Chondrocyte (in vitro differentiated cells): ENCODE results near the gene MARCHF6. TPM values are rescaled to one million over a fixed set of nuclear protein-coding genes. Genes with fewer than 3 reads are reported as not detected.
"Not testable (repeated sequence)": the region's sequence is repeated elsewhere in the genome, so short reads cannot be mapped to it uniquely, and the experiment has no call there.

Source experiments
- DNase-seq: peaks from one replicate; pipeline ENCODE4 v3.0.0; 2021; ENCODE audit warnings: mixed read lengths, low spot score
- H3K27ac Mint-ChIP-seq: one replicate; pipeline ENCODE4 v1.8.0; 2021; ENCODE audit warnings: mild to moderate bottlenecking, moderate library complexity, mixed read lengths; ENCODE audit not compliant: unreplicated experiment
- H3K27me3 Mint-ChIP-seq: 2 replicates; pipeline ENCODE4 v1.8.0; 2021; ENCODE audit warnings: low read depth, mixed read lengths
- H3K36me3 Mint-ChIP-seq: 2 replicates; pipeline ENCODE4 v1.8.0; 2021; ENCODE audit warnings: low read depth, mixed read lengths
- H3K4me1 Mint-ChIP-seq: 2 replicates; pipeline ENCODE4 v1.8.0; 2021; ENCODE audit warnings: low read depth, mild to moderate bottlenecking, mixed read lengths
- H3K4me3 Mint-ChIP-seq: one replicate; pipeline ENCODE4 v1.8.0; 2021; ENCODE audit warnings: mild to moderate bottlenecking, moderate library complexity, mixed read lengths; ENCODE audit not compliant: unreplicated experiment
- H3K9me3 Mint-ChIP-seq: 2 replicates; pipeline ENCODE4 v1.8.0; 2021; ENCODE audit warnings: low read depth, mixed read lengths
- CTCF ChIP-seq: fragments of 200-600 bp; sonication (generic); IDR thresholded peaks from 2 replicates; pipeline ENCODE4 v1.5.0; 2021; ENCODE audit warnings: antibody characterized with exemption, mild to moderate bottlenecking, moderate library complexity
- total RNA-seq: library from RNA; stranded (reverse); gene quantifications from 3 replicates; pipeline ENCODE4 v1.2.1, GENCODE V29; 2021

Gene MARCHF6
- total RNA-seq, 1 donor from 2014 or later = 149 TPM

DNA sequence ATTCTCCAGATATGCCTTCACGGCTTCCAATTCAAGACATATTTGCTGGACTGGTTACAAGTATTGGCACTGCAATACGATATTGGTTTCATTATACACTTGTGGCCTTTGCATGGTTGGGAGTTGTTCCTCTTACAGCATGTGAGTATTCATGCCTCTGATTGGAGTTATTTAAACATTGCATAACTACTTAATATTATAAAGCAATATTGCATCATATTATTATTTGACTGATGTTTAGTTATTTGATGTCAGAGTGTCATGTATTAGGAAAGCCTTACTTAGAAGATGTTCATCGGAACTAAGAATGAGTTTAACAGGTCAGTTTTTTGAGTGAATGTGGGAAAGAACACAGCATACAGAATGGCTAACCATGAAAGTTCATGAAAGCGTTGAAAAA, 28.3 kb downstream of the MARCHF6 start:
- H3K36me3 Mint-ChIP-seq = peaks cover 25% of the 10 kb centered on the region

GRCh38 chr5:10384483-10384882, 31.0 kb downstream of the MARCHF6 start:
- no peak overlapping the region for H3K27ac Mint-ChIP-seq
- no peak for TF ChIP-seq CTCF
- H3K36me3 Mint-ChIP-seq = peaks cover 23% of the 10 kb centered on the region
- H3K27me3 Mint-ChIP-seq = no peaks in the 10 kb centered on the region
- H3K4me1 Mint-ChIP-seq = peaks cover 16% of the 10 kb centered on the region
- DNase-seq = no peak
- H3K4me3 Mint-ChIP-seq = no peak overlapping the region
- no peaks in the 10 kb centered on the region for H3K9me3 Mint-ChIP-seq

More for the DNA sequence above, 28.3 kb downstream of the MARCHF6 start:
- H3K4me3 Mint-ChIP-seq = no peak overlapping the region
- H3K27ac Mint-ChIP-seq = no peak overlapping the region
- TF ChIP-seq CTCF = no peak
- H3K27me3 Mint-ChIP-seq = no peaks in the 10 kb centered on the region
- H3K4me1 Mint-ChIP-seq = peaks cover 16% of the 10 kb centered on the region
- H3K9me3 Mint-ChIP-seq = no peaks in the 10 kb centered on the region
- DNase-seq = no peak

GRCh38 chr5:10387690-10388089, 34.2 kb downstream of the MARCHF6 start:
- H3K4me1 Mint-ChIP-seq = peaks cover 12% of the 10 kb centered on the region
- H3K9me3 Mint-ChIP-seq = no peaks in the 10 kb centered on the region
- peak overlapping the region; percentile 57 for H3K27ac Mint-ChIP-seq
- TF ChIP-seq CTCF = no peak
- peaks cover 29% of the 10 kb centered on the region for H3K36me3 Mint-ChIP-seq
- H3K4me3 Mint-ChIP-seq = no peak overlapping the region
- H3K27me3 Mint-ChIP-seq = no peaks in the 10 kb centered on the region
- DNase-seq = no peak

GRCh38 chr5:10391130-10391529, 37.6 kb downstream of the MARCHF6 start:
- no peak for DNase-seq
- TF ChIP-seq CTCF = no peak
- H3K27me3 Mint-ChIP-seq = no peaks in the 10 kb centered on the region
- no peak overlapping the region for H3K27ac Mint-ChIP-seq
- H3K36me3 Mint-ChIP-seq = peaks cover 26% of the 10 kb centered on the region
- H3K4me3 Mint-ChIP-seq = no peak overlapping the region
- H3K4me1 Mint-ChIP-seq = peaks cover 15% of the 10 kb centered on the region
- H3K9me3 Mint-ChIP-seq = no peaks in the 10 kb centered on the region

DNA sequence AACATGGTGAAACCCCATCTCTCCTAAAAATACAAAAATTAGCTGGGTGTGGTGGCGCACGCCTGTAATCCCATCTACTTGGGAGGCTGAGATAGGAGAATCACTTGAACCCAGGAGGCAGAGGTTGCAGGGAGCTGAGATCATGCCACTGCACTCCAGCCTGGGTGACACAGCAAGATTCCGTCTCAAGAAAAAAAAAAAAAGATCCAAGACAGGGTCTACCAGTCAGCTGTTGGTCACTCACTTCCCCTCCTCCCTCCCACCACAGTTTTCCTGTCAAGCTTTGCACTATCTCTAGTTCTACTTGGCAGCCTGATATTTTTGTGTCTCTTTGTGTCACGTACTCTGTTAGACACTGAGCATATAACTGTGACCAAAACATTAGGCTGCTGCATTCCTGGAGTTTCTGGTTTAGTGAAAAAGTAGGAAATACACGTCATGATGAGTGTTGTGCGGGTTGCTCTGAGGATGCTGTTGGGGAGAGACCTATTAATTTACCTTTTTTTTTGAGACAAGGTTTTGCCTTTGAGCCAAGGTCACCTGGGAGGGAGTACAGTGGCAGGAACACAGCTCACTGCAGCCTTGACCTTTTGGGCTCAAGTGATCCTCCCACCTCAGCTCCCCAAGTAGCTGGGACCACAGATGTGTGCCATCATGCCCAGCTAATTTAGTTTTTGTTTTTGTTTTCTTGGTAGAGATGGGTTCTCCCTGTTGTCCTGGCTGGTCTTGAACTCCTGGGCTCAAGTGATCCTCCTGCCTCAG, 39.3 kb downstream of the MARCHF6 start:
- not testable (repeated sequence) for H3K9me3 Mint-ChIP-seq, H3K4me3 Mint-ChIP-seq, DNase-seq, H3K4me1 Mint-ChIP-seq, H3K27me3 Mint-ChIP-seq
- Mint-ChIP-seq H3K27ac (peak overlapping the region; percentile 84), H3K36me3 (peaks cover 36% of the 10 kb centered on the region)

DNA sequence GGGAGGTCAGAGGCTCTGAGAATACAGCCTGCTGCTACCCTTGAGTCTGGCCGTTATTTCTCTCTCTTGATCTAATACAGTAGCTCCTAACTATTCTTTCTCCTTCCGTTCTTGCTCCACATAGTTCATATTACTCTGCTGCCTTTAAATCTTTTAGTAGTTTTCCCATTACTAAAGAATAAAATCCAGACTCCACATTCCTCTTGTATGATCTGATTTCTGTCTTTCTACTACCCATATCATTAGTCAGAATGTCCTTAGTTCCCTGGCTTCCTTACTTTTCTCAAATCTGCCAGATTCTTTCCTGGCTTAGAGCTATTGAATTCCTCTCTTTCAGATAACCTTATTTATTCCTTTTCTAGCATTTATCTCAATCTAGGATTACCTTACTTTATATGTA, 40.0 kb downstream of the MARCHF6 start:
- peaks cover 38% of the 10 kb centered on the region for H3K36me3 Mint-ChIP-seq
- peaks cover 6% of the 10 kb centered on the region for H3K4me1 Mint-ChIP-seq
- peak overlapping the region; percentile 84 for H3K27ac Mint-ChIP-seq
- H3K27me3 Mint-ChIP-seq = no peaks in the 10 kb centered on the region
- no peak overlapping the region for H3K4me3 Mint-ChIP-seq
- H3K9me3 Mint-ChIP-seq = no peaks in the 10 kb centered on the region
- DNase-seq = no peak
- no peak for TF ChIP-seq CTCF
